ENCODE results near the gene SND1. TPM values are rescaled to one million over a fixed set of nuclear protein-coding genes. Genes with fewer than 3 reads are reported as not detected.

The SND1 gene
- total and polyA plus RNA-seq, 10 of the 15 experiments (the other 5 are each of a cell fraction or from before 2014, with no cell fraction given), result 52.4 to 270 (median 146) TPM

DNA sequence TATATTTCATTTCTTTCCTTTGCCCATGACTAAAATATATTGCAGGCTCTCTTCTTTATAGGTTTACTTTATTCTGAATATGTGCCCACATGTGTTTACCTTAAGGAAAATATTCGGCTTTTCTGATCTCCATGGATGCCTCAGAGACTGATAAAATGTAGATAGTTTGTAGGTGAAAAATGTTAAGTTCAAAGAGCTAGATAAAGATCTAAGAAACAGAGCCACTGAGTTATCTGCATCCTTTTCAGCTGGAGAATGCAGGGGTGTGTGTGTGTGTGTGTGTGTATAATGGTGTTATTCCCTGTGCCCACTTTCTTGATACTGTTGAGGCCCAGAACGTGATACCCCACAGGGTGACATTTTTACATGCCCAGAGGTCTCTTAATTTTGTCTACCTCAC, 228.5 kb downstream of the SND1 start (continued):
- TF ChIP-seq PBX3 (IDR thresholded peaks at IDR 0.05; ENCODE audit: insufficient replicate concordance, low read depth, low read length) (no peak), MTA3 (IDR thresholded peaks at IDR 0.05; ENCODE audit: borderline replicate concordance, low read length) (no peak), YBX1 (IDR thresholded peaks at IDR 0.05) (no peak), LARP7 (IDR thresholded peaks at IDR 0.05) (no peak), ZNF24 (IDR thresholded peaks at IDR 0.05) (no peak), ZNF217 (IDR thresholded peaks at IDR 0.05) (no peak), BCL3 (IDR thresholded peaks at IDR 0.05; ENCODE audit: borderline replicate concordance, insufficient read depth, low read depth, low read length, poor library complexity, severe bottlenecking) (no peak), SPI1 (IDR thresholded peaks at IDR 0.05; ENCODE audit: borderline replicate concordance, insufficient read depth, low read depth, low read length) (no peak)

DNA sequence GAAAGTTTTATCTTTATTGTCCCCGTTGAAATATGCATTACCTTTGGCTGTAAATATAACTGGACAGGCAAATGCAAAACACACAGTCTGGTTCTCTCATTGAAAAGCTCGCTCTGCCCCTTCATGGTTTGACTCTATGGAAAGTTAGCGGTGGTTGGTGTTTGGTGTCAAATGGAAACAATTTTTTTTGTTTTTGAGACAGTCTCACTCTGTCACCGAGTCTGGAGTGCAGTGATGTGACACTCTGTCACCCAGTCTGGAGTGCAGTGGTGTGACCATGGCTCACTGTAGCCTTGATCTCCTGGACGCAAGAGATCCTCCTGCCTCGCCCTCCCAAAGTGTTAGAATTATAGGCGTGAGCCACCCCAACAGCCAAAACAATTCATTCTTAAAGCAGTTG, 229.6 kb downstream of the SND1 start:
- no peaks in the 10 kb centered on the region for H3K4me1 ChIP-seq (ENCODE audit: control insufficient read depth, insufficient read depth, low read length)
- ChIA-PET SMC1A (ENCODE audit: uncharacterized antibody, unreplicated experiment) (interaction anchor here (1.0 to 1.2 kb wide), 2 partner anchors 33 to 119 kb away, joined by 3 read pairs; no protein-coding TSS in a partner anchor), RAD21 (ENCODE audit: unreplicated experiment) (interaction anchor here (1.2 kb wide), 1 partner anchor 11 kb away, joined by 3 read pairs; no protein-coding TSS in a partner anchor), CTCF (interaction anchor here (0.6 to 0.9 kb wide), 3 partner anchors 16 to 174 kb away, joined by 3 read pairs; no protein-coding TSS in a partner anchor), POLR2A (interaction anchor here (0.9 kb wide), 1 partner anchor 15 kb away, joined by 3 read pairs; no protein-coding TSS in a partner anchor)
- no peak for FAIRE-seq
- in situ Hi-C loops (cut with MboI), result no loop called here
- peaks cover 2% of the 10 kb centered on the region for H3K79me2 ChIP-seq (ENCODE audit: control insufficient read depth, insufficient read depth, low read length)
- no peak for DNase-seq (ENCODE audit: low read depth, low spot score)
- no peaks in the 10 kb centered on the region for H3K9me3 ChIP-seq (replicated peaks; ENCODE audit: control insufficient read depth, insufficient read depth, low read length)
- no peak overlapping the region for H3K27ac ChIP-seq (ENCODE audit: control insufficient read depth, insufficient read depth)
- no peak overlapping the region for H3K9ac ChIP-seq (ENCODE audit: control insufficient read depth, insufficient read depth, low read length)
- H3K4me3 ChIP-seq, result no peak overlapping the region
- no peak overlapping the region for H2AFZ ChIP-seq (ENCODE audit: control insufficient read depth, low read depth, low read length)
- no TSS peak for BruUV-seq (replicated peaks)
- peaks cover 2 to 6% of the 10 kb centered on the region in 2 experiments; a peak in 1 of 4 replicates for H3K36me3 ChIP-seq (ENCODE audit: control insufficient read depth in 2 of 2, insufficient read depth in 2 of 2, low read length in 1 of 2)
- H4K20me1 ChIP-seq (ENCODE audit: control insufficient read depth, insufficient read depth), result no peaks in the 10 kb centered on the region
- ATAC-seq, result no peak
- H3K27me3 ChIP-seq (replicated peaks in 1 of 2; ENCODE audit: control insufficient read depth in 2 of 2, insufficient read depth in 2 of 2, low read length in 1 of 2), result no peaks in the 10 kb centered on the region
- WGBS (ENCODE audit: insufficient coverage, insufficient replicate concordance, low lambda C conversion rate, missing lambda C conversion rate), result 64% methylated on average over 7 of the region's 7 CpGs
- intact Hi-C loops (cut with micrococcal nuclease; ENCODE audit: unreplicated experiment), result no loop called here
- no peak overlapping the region for H3K4me2 ChIP-seq (ENCODE audit: control insufficient read depth, insufficient read depth)
- TF ChIP-seq EGR1 (IDR thresholded peaks at IDR 0.05; ENCODE audit: borderline replicate concordance in 1 of 2, low read depth in 2 of 2, low read length in 2 of 2) (no peak), NR2F1 (conservative IDR thresholded peaks at IDR 0.05) (no peak), IKZF2 (IDR thresholded peaks at IDR 0.05) (no peak), SRF (IDR thresholded peaks at IDR 0.05; ENCODE audit: low read depth in 2 of 2, low read length in 2 of 2) (no peak), ZZZ3 (IDR thresholded peaks at IDR 0.05; ENCODE audit: control insufficient read depth, insufficient read length, low read depth) (no peak), EED (IDR thresholded peaks at IDR 0.05; ENCODE audit: low read depth) (no peak), MLLT1 (IDR thresholded peaks at IDR 0.05) (no peak), JUNB (IDR thresholded peaks at IDR 0.05) (no peak), FOXM1 (IDR thresholded peaks at IDR 0.05; ENCODE audit: low read depth, low read length) (no peak), HDGF (IDR thresholded peaks at IDR 0.05) (no peak), BRCA1 (IDR thresholded peaks at IDR 0.05; ENCODE audit: low read depth, low read length) (no peak), HDAC2 (IDR thresholded peaks at IDR 0.05) (no peak), PAX5 (IDR thresholded peaks at IDR 0.05; ENCODE audit: borderline replicate concordance, low read depth, low read length) (no peak), MAX (IDR thresholded peaks at IDR 0.05; ENCODE audit: low read depth, low read length) (no peak)

All from GM12878 (cell line).